Measurements from ENCODE around the gene ARMC3.
A peak's percentile ranks its signal among the peaks of the same experiment; 100 is the strongest.

Gene ARMC3

GRCh38 chr10:23073527-23073926, 145.7 kb downstream of the ARMC3 start:
- no peak for DNase-seq (ENCODE audit: low spot score)

DNA sequence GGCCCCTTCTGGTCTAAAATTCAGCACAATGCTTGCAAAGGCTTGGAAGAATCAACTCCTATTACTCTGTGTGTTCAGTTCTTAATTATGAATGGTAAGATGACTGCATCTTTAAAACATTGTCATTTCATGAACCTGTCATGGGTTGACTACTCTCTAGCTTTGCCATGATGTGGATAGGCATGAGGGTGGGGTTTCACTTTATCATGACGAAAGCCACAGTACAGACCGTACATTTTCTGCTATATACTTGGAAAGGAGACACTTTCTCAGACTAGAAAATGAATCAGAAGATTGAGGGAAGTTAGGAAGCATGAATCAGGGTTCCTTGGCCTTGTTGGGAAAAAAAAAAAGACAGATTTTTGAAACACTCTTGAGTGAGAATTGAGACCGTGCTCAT, 147.8 kb downstream of the ARMC3 start:
- DNase-seq (ENCODE audit: low spot score) = no peak

DNA sequence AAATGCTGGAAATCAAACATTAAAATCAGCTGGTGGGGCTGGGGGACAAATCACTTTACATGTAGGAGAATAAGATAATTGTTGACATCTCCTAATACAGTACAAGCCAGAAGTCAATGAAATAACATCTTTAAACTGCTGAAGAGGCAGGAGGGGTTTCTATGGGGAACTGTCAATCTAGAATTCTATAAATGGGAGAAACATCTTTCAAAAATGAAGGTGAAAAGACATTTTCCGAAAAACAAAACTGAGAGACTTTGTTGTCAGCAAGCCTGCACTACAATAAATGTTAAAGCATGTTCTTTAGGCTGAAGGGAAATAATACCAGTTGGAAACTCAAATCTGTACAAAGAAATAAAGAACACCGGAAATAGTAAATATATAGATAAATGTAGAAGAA, 150.3 kb downstream of the ARMC3 start:
- no peak for DNase-seq (ENCODE audit: low spot score)

GRCh38 chr10:23079700-23080099, 151.8 kb downstream of the ARMC3 start:
- peak; percentile 49 for DNase-seq (ENCODE audit: low spot score)

GRCh38 chr10:23080262-23080661, 152.4 kb downstream of the ARMC3 start:
- no peak for DNase-seq (ENCODE audit: low spot score)

GRCh38 chr10:23081221-23081750, 153.4 kb downstream of the ARMC3 start:
- no peak for DNase-seq (ENCODE audit: low spot score)

DNA sequence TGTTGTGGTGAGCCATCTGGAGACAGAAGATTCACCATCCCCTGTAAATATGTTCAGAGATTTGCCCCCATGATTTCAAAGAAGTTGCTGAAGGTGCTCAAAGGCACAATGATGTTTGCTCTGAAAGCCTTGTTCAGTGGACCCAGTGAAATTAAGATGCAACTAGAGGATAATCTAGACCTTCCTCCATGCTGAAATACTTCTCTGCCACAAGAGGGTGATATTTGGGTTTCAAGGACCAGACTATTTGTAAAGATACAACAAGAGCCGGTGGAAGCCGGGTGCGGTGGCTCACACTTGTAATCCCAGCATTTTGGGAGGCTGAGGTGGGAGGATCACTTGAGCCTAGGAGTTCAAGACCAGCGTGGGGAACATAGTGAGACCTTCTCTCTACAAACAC, 154.0 kb downstream of the ARMC3 start:
- no peak for DNase-seq (ENCODE audit: low spot score)

Small RNA genes lying within 50 kb of the gene (small RNA-seq; reads per million reads assigned to genes)
- 0.84 to 2.0 reads per million in 2 experiments for gene RNA5SP304

Measured in SK-N-DZ (cell line).